HS-5 (cell line): ENCODE results near the gene CPN1.
A peak's percentile ranks its signal among the peaks of the same experiment; 100 is the strongest.
"Not testable (repeated sequence)": the region's sequence is repeated elsewhere in the genome, so short reads cannot be mapped to it uniquely, and the experiment has no call there.

ENCODE experiments used
- DNase-seq: peaks from one replicate; pipeline ENCODE4 v3.0.0-alpha.2; 2012; ENCODE audit warnings: low read depth

The CPN1 gene

DNA sequence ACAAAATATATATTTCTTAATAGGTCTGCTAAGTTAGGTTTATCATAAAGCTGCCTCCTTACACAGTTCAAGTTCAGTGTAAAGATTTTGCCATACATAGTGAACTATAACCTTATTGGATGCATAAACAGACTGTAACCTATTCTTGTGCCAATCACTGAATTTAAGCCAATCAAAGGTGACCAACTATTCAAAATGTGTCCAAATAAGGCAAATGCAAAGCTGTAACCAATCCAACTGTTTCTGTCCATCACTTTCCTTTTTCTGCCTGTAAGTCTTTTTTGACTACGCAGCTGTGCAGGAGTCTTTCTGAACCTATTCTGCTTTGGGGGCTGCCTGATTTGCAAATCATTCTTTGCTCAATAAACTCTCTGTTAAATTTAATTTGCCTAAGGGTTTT is 60.3 kb downstream of the CPN1 start:
- DNase-seq, result no peak

DNA sequence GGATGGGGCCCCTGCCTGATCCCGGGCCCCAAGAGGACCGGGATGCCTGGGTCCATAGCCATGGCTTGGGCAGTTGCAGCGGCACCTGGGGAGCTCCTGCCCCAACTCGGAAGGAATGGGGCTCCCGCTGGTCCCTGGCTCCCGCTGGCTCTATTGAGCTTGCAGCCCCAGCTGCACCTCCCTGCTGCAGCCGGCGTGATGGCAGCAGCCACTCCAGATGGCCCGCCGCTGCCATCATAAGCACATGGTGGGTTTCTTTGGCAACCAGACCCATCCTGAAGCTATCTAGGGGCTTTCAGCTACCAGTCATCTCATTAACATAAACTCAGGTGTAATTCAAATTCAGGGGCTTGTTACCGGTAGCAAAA is 60.8 kb downstream of the CPN1 start:
- DNase-seq, result no peak

DNA sequence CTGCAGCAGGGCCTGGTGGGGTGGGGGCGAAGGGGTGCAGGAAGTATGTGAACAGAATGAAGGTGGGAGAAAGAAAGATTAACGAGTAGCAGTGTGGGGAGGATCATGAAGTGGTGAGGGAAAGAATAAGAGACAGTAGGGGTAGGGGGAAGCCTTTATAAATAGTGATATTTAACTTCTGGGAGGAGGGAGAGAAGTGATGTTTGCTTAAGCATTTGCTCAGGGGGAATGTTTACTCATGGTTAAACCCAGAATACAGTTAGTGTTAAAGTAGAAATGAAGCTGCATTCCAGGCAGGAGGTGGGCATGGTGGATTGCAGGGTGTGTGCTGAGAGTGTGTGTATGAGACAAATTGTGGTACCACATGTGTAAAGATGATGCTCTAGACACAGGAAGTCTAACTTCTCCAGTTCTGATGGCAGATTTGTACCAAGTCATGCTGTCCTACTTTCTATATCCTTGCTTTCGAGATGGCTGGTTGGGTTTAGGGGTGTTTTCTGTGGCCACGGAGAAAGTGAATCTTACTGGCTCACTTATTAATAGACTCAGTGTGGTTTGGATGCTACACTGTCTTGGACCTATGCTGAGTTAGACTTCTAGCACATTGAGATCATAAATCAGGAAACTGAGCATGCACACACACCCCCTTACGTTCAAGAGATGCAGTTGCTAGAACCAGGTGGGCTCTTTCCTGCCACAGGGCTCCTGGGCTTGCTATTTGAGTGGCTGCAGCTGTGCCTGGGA is 61.4 kb downstream of the CPN1 start:
- no peak for DNase-seq

DNA sequence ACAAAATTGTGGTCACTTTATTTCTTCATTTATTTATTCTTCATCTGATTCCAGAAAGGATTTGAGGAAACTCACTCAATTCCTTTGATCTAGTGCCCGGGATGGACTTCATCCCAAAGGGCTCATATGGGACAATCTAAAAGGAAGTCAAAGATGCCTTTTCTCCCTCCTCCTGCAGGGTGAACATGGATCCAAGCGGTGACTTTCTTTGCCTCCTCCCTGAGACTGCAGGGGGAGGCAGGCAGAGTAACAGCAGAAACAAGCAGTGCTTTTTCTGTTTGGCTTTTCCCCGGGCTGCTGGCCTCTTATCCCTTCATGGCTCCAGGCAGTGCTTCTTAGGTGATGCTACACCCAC is 61.9 kb downstream of the CPN1 start:
- DNase-seq, result no peak

DNA sequence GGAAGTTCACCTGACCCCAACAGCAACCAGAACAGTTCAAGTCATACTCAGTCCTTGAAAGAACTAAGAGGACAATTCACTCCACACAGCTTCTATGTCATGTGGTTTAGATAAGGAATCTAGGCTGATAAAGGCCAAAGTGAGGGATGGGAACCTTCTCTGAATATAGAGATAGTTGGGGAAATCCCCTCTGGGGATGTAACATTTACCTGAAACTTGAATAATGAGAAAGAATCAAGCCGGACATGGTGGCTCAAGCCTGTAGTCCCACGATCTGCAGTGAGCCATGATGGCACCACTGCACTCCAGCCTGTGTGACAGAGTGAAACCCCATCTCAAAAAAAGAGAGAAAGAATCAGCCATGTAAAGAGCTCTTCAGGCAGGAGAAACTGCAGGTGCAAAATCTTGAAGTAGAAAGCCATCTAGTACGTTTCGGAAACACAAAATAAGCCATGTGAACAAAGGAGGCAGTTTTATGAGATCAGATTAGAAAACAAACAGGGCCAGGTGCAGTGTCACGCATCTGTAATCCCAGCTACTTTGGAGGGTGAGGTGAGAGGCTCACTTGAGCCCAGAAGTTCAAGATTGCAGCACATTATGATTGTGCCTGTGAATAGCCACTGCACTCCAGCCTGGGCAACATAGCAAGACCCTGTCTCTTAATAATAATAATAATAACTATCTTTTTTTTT is 67.5 kb downstream of the CPN1 start:
- no peak for DNase-seq

DNA sequence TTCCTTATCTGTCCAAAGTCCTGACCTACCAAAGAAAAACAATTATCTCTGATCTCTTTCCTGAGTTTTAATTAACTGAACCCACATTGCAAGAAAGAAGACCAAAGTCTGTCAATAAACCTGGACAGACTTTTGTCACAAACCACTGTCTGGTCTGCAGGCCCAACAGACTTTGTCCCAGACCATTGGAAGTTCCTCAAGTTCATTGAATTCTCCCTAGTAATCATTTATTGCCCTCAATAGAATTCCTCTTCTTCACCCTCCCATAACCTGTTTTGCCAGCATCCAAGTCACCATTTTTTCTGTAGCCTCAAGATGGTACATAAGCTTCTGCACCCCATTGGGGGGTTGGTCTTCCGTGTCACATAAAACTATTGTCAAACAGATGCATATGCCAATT is 68.0 kb downstream of the CPN1 start:
- no peak for DNase-seq

DNA sequence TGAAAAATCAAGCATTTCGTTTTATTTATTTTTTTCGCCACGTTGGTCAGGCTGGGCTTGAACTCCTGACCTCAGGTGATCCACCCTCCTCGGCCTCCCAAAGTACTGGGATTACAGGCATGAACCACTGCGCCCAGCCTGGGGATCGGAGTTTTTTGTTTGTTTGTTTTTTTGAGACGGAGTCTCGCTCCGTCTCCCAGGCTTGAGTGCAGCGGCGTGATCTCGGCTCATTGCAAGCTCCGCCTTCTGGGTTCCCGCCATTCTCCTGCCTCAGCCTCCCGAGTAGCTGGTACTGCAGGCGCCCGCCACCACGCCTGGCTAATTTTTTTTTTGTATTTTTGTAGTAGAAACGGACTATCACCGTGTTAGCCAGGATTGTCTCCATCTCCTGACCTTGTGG is 69.8 kb downstream of the CPN1 start:
- DNase-seq, result not testable (repeated sequence)

DNA sequence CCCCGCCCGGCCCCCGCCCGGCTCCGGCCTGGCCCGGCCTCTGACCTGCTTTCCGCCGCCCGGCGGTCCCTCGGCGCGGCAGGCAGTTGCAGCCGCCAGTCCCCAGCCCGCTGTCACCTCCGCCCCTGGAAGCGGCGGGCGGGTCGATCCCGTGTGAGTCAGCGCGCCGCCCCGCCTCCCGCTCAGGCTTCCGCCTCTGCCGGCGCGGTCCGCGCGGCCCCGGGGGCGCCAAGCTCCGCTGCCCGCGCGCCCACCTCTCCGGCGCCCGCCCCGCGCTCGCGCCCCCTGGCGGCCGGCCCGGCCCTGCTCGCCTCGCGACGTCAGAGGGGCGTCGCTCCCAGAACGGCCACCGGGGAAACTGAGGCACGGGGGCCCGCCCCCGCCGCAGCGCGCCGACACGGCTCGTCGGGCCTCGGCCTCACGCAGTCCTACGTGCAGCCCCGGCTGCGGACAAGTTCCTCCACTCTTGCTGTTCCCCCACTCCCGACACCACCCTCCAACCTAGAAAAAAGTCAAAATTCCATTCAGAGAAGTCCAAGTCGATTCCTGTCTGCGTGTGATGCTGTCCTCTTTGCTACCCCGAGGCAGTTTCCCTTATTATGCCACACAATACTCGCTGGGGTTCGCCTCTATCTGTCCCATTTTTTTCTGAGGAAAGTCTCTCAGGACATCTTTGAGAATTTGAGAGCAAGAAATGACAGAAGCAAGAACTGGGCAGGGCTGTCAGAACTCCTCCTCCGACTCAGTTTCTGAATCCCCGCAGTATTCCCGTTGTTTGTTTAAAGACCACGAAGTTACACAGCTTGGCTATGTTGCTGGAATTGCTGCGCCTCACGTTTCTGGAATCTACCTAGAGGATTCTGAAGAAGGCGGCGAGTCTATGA is 71.6 kb downstream of the CPN1 start, which contains the start of gene DNMBP:
Gene DNMBP (minus strand): TSS at position 155 of the 884 bp plus-strand sequence. CDS start 37,823 bp downstream, outside the sequence.
- no peak for DNase-seq

DNA sequence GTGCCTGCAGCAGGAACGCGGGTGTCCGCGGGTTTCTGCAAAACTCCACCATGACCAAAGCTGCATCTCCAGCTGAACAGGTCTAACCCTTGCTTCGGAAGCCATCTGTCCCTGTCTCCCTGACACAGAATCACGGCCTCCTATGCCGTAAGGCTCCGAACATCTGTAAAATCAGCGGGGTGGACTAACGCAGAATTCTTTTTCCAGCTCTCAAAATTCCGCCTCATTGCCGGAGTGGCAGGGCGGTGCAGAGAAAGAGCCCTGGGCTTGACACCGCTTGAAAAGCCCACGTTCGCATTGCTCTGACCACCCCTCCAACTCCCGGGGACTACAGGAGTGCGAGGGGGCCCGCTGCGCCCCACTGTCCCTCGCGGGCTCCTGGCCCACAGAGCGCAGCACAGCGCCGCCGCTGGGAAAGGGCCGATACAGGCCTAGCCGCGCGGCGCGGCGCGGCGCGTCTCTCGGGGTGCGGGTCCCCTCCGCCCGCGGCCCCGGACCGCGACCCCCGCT is 72.3 kb downstream of the CPN1 start:
- DNase-seq, result no peak

DNA sequence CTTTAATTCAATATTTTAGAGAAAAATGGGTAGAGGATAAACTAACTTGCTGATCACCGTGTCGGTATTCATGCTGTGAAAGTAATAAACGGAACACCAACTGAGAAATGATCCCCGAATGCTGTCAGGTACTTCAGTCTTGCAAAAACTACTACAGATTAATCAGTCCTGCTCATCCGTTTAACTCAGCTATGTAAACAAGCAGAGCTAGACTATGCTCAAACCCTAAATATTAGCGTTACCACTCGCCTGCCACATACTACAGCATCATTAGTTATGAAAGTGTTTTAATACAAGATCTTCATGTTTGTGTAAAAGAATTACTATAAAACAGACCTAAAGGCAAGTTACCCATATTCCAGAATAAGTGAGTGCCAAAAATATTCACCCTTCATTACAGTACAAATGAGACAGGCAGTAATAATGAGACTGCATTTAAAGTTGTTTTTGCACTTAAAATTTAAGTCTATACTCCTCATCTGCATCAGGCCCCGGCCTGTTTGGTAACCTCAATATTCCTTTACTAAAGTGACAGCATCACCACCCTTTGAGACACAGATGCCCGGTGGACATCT is 72.9 kb downstream of the CPN1 start:
- no peak for DNase-seq

DNA sequence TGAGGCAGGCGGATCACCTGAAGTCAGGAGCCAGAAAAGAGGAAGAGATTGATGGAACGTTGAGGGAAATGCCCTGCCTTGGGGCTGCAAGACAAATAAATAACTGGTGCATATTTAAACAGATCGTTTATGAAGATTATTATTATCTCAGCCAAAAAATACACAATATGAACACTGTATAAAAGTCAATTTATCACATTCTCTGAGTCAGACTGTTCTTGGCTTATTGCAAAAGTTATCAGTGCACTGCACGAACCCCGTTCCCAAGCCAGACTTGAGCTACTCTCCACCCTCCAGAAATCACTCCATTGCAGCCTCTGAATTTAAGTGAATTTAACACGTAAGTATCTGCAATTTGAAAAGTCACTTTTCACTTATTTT is 73.5 kb downstream of the CPN1 start:
- DNase-seq, result no peak

DNA sequence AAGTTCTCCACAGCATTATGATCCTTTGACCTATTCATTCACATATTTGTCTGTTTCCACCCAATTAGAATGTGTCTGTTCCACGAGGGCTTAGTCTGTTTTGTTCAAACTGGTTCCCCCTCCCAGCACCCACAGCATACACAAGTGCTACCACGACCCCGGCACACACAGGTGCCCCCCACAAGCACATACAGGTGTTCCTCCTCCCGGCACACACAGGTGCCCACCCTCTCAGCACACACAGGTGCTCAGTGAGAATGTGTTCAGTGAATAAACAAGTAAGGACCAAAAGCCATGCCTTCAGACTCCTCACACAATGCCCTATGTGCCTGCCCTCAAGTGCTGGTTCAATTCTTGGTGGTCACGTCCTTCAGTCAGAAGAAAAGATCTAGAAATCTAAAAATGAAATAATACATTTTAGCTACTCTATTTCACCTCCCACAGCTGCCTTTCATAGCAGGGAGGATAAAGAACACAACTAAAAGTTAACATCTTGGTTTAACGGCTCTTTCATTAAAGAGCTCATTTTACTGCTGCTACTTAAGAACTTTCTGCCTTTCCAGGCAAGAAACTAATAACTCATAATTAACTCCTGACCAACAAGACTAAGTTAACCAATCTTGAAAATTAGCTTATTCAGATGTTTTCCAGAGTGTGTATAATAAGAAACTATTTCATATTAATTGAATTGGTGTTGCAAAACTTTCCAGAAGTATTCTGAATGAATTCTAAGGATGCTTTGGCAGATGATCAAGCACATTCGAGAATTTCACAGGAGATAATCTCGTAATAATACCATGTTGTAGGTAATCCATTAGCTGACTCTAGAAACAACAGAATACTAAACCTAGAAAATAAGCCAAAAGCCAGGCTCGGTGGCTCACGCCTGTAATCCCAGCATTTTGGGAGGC is 74.2 kb downstream of the CPN1 start:
- no peak for DNase-seq

DNA sequence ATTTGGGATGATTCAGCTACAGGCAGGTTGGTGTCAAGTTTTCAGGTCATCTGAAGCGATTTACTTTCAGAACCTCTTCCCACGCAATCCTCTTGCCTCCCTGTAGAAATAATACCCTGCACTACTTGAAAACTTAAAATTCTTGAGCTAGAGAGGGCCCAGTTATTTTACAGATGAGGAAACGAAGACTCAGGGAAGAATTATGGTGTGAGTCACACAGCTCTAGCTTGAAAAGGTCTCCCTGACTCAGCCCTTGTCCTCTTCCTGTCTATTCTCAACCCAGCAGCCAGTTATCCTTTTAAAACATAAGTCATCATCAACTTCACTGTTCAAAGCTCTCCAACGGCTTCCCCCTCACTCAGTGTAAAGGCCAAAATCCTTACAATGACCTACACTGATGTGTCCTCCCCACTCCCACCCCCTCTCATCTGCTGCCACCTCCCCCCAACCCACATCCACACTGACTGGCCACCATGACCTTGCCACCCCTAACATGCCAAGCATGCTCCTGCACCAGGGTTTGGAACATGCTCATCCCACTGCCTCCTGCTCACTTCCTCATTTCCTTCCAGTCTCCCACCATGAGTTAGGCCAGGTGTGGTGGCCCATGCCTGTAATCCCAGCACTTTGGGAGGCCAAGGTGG is 75.3 kb downstream of the CPN1 start:
- DNase-seq, result peak; percentile 95

DNA sequence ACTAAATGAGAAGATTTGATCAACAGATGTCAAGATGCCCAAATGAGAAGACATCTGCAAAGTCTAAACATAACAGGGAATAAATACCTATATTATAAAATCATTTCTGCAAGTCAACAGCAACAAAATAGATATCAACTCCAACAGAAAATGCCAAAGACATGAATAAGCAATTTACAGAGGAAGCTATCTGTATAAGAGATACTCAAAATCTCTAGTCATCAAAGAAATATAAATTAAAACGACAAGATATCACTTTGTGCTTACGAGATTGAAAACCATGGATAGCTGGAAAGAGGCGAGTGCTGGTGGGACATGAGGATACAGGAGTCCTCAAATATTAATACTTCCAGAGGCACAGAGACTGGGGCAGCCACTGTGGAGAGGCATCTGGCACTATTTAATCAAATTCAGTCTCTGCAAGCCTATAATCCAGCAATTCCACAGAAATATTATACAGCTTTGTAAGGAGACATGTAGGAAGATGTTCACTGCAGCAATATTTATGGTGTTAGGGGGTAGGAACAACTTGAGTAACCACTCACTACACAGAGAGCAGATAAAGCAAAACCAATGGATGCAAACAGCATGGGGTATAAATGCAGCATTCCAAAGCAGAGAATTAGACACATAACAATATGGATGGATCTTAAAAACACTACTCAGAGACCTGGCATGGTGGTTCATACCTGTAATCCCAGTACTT is 76.7 kb downstream of the CPN1 start:
- no peak for DNase-seq

DNA sequence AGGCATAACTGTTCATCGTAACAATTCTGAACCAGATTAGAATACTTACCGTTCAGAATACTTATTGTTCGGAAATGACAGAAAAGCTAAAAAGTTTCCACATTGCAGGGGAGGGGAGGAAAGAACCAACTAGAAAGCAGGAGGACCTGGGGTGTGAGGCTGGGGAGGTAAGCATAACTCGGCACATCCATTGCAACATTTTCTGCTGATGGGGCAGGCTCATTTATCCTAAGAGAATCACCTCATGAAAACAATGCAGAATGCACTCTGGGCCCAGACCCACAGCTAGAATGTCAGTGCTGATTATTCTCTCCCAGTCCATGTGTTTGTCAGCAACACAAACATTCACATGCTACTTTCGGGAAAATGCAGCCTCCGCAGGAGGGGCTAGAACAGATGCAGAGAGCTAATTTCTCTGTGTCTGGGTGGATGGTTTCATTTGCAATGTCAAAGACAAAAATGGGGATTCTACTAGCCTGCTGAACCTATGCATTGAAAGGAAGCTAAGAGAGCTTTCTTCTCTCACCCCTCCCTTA is 81.5 kb downstream of the CPN1 start:
- DNase-seq, result no peak

DNA sequence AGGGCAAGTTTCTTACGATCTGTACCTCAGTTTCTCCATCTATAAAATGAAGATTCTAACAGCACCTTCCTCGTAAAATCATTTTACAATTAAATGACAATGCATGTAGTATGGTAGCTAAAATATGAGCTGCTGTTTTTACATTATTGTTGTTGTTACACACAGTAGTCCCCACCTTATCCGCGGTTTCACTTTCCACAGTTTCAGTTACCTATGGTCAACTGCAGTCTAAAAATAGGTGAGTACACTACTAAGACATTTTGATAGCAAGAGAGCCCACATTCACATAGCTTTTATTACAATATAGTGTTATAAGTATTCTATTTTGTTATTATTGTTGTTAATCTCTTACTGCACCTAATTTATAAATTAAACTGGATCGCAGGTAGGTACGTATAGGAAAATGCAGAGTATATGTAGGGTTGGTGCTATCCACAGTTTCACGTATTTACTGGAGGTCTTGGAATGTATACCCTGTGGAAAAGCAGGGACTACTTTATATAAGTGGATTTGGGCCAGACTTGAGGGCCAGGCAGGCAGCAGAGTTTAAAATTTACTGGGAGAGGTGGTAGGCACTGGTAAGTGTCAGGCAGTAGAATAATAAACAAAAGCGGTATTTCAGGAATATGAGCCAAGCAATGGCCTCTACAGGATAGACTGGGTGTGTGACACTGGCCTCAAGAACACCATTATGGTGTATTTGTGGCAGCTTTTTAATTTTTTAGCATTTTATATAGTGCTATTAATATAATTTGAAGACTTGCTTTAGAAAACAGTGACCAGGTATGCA is 82.2 kb downstream of the CPN1 start:
- no peak for DNase-seq

DNA sequence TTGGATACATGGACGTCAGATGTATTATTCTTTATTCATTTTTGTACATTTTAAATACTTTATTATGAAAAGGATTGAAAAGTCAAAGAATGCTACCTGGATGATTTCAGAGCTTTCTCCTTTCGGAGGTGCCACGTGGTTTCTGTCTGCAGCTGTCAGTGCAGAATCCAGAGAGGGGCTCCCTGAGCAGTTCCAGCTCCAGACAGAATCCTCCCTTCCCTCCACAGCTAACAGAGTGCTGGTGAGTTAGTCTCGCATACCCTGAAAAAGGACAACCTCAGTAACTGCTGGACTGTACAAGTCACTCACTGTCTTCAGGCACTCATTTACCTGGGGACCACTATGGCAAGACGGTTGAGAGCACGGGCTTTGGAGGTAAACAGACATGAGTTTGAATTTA is 82.8 kb downstream of the CPN1 start:
- no peak for DNase-seq

DNA sequence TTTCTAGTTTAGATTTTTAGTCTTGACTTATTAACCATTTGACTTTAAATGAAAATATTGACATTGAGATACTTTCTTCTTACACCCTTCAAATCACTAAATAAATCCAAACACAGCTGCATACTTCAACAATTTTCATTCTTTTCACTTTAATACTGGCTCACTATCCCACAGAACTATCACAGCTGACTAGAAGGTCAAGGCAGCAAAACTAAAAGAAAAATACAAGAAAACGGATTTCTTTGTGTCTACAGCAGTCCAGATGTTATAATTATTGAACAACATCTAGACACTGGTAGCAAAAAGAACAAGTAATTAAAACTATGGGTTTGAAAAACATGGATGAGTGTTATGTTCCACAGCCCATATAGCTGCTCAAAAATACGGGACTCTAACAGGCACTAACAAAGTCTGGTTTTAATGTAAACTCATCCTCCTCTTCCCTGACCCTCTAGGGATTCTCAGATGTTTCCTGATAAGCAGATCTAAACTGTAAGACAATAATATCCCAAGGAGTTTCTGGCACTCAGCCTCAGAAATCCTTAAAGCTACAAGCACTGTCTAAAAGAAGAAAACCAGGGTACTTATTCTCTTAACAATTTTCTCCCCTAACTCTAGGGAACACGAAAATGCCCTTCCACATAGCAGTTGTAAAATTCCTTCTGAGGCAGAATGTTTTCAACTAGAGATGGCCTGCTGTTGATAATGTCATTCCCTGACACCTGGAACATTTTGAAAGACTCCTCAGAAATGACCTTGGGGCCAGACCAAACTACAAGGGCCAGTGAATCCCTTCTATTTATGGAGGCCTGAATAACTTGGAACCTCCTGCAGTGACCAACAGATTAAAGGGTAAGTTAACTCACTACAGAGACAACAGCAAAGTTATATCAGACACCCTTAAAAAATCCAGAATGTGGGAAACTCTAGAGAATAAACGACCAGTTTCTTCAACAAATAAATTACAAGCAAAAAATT is 84.7 kb downstream of the CPN1 start:
- no peak for DNase-seq
